Activated naive CD4-positive, alpha-beta T cell treated with anti-CD3 and anti-CD28 coated beads for 36 hours (primary cell): Measurements from ENCODE around the gene PIK3C3. TPM values are rescaled to one million over a fixed set of nuclear protein-coding genes. Genes with fewer than 3 reads are reported as not detected.

ENCODE experiments used
- CTCF ChIA-PET: fragments of 350-600 bp; sonication (Branson Sonifier 250); formaldehyde crosslinking; loops from one replicate; lab custom pipeline; 2021; ENCODE audit warnings: antibody characterized with exemption; lab: Charles Lee
- DNase-seq: peaks from one replicate; pipeline ENCODE4 v3.0.0-alpha.2; 2020
- H3K27ac Mint-ChIP-seq: one replicate; pipeline ENCODE4 v1.8.0; 2021; ENCODE audit warnings: mild to moderate bottlenecking, mixed read lengths
- H3K27me3 Mint-ChIP-seq: one replicate; pipeline ENCODE4 v1.8.0; 2021; ENCODE audit warnings: low read depth, mixed read lengths
- H3K36me3 Mint-ChIP-seq: one replicate; pipeline ENCODE4 v1.8.0; 2021; ENCODE audit warnings: low read depth, mixed read lengths
- H3K4me1 Mint-ChIP-seq: one replicate; pipeline ENCODE4 v1.8.0; 2021; ENCODE audit warnings: low read depth, mixed read lengths
- H3K4me3 Mint-ChIP-seq: one replicate; pipeline ENCODE4 v1.8.0; 2021; ENCODE audit warnings: mild to moderate bottlenecking, moderate library complexity, mixed read lengths
- H3K9me3 Mint-ChIP-seq: one replicate; pipeline ENCODE4 v1.8.0; 2021; ENCODE audit warnings: mixed read lengths
- intact Hi-C: fragments of 100-400 bp; cut with micrococcal nuclease; formaldehyde crosslinking; loops from one replicate; pipeline ENCODE4 v1.15.1; 2023
- total RNA-seq, 2 experiments: library from RNA; stranded (reverse); gene quantifications; one replicate each; pipeline ENCODE4 v1.2.3, GENCODE V29; 2021

PIK3C3 gene
- total RNA-seq, 2 experiments from 2014 or later = 35.3 to 35.4 TPM

- Mint-ChIP-seq H3K4me1 (peaks cover 55% of the 10 kb centered on the region), H3K27ac (no peak overlapping the region), H3K36me3 (peaks cover 20% of the 10 kb centered on the region), H3K4me3 (no peak overlapping the region), H3K9me3 (no peaks in the 10 kb centered on the region), H3K27me3 (no peaks in the 10 kb centered on the region)
- intact Hi-C loops = no loop called here
- DNase-seq = no peak
- CTCF ChIA-PET = interaction anchor here (0.9 to 1.3 kb wide), 5 partner anchors 14 to 78 kb away, joined by 3 to 4 read pairs (median 4); no protein-coding TSS in a partner anchor
Observed at GRCh38 chr18:41972067-41972925, 17.3 kb downstream of the PIK3C3 start.

GRCh38 chr18:41973983-41974382 is 18.9 kb downstream of the PIK3C3 start:
- Mint-ChIP-seq H3K36me3 (peaks cover 17% of the 10 kb centered on the region), H3K27ac (no peak overlapping the region)
- intact Hi-C loops = loop anchor here (2.0 kb wide), 1 partner anchor 37 kb away; no protein-coding TSS in a partner anchor

GRCh38 chr18:41974796-41975201 is 19.8 kb downstream of the PIK3C3 start:
- no peak overlapping the region for H3K4me3 Mint-ChIP-seq
- H3K27ac Mint-ChIP-seq = no peak overlapping the region
- peaks cover 17% of the 10 kb centered on the region for H3K36me3 Mint-ChIP-seq
- peaks cover 54% of the 10 kb centered on the region for H3K4me1 Mint-ChIP-seq
- no peaks in the 10 kb centered on the region for H3K27me3 Mint-ChIP-seq
- intact Hi-C loops = loop anchor here (1.0 to 2.0 kb wide), 2 partner anchors 9 to 36 kb away; no protein-coding TSS in a partner anchor
- no peaks in the 10 kb centered on the region for H3K9me3 Mint-ChIP-seq
- DNase-seq = peak; percentile 39
- CTCF ChIA-PET = interaction anchor here (0.9 kb wide), 1 partner anchor 54 kb away, joined by 3 read pairs; no protein-coding TSS in a partner anchor

More at GRCh38 chr18:41973983-41974382, 18.9 kb downstream of the PIK3C3 start:
- no peaks in the 10 kb centered on the region for H3K9me3 Mint-ChIP-seq
- H3K4me3 Mint-ChIP-seq = no peak overlapping the region
- H3K4me1 Mint-ChIP-seq = peaks cover 57% of the 10 kb centered on the region
- CTCF ChIA-PET = interaction anchor here (0.9 kb wide), 1 partner anchor 54 kb away, joined by 3 read pairs; no protein-coding TSS in a partner anchor
- no peak for DNase-seq
- H3K27me3 Mint-ChIP-seq = no peaks in the 10 kb centered on the region

GRCh38 chr18:41975284-41975683 is 20.2 kb downstream of the PIK3C3 start:
- Mint-ChIP-seq H3K27me3 (no peaks in the 10 kb centered on the region), H3K9me3 (no peaks in the 10 kb centered on the region), H3K27ac (no peak overlapping the region), H3K4me3 (no peak overlapping the region), H3K36me3 (peaks cover 14% of the 10 kb centered on the region), H3K4me1 (peaks cover 50% of the 10 kb centered on the region)
- no peak for DNase-seq
- intact Hi-C loops = loop anchor here (1.0 to 2.0 kb wide), 2 partner anchors 8 to 36 kb away; no protein-coding TSS in a partner anchor
- CTCF ChIA-PET = interaction anchor here (2.0 kb wide), 1 partner anchor 21 kb away, joined by 5 read pairs; the partner anchor contains the start of gene PIK3C3

GRCh38 chr18:41977233-41977632 is 22.2 kb downstream of the PIK3C3 start:
- Mint-ChIP-seq H3K27ac (no peak overlapping the region), H3K36me3 (peaks cover 14% of the 10 kb centered on the region), H3K4me3 (no peak overlapping the region), H3K4me1 (peaks cover 49% of the 10 kb centered on the region), H3K27me3 (no peaks in the 10 kb centered on the region), H3K9me3 (no peaks in the 10 kb centered on the region)
- CTCF ChIA-PET = interaction anchor here (1.3 to 2.0 kb wide), 2 partner anchors 23 to 51 kb away, joined by 3 to 5 read pairs; partner anchors contain the start of gene PIK3C3
- DNase-seq = no peak
- intact Hi-C loops = no loop called here

GRCh38 chr18:41982942-41983660 is 28.1 kb downstream of the PIK3C3 start:
- no peak for DNase-seq
- H3K4me3 Mint-ChIP-seq = peak overlapping the region; percentile 13
- H3K27me3 Mint-ChIP-seq = no peaks in the 10 kb centered on the region
- no peaks in the 10 kb centered on the region for H3K9me3 Mint-ChIP-seq
- H3K4me1 Mint-ChIP-seq = peaks cover 34% of the 10 kb centered on the region
- intact Hi-C loops = loop anchor here (1.0 kb wide), 4 partner anchors 8 to 43 kb away; partner anchors contain the start of gene PIK3C3
- H3K36me3 Mint-ChIP-seq = peaks cover 8% of the 10 kb centered on the region
- CTCF ChIA-PET = interaction anchor here (1.0 kb wide), 2 partner anchors 15 to 45 kb away, joined by 3 to 7 read pairs; no protein-coding TSS in a partner anchor
- peak overlapping the region; percentile 78 for H3K27ac Mint-ChIP-seq

- CTCF ChIA-PET = interaction anchor here (1.2 kb wide), 1 partner anchor 42 kb away, joined by 6 read pairs; no protein-coding TSS in a partner anchor
- H3K27ac Mint-ChIP-seq = no peak overlapping the region
- peaks cover 13% of the 10 kb centered on the region for H3K36me3 Mint-ChIP-seq
- no peak for DNase-seq
- H3K4me3 Mint-ChIP-seq = no peak overlapping the region
- H3K4me1 Mint-ChIP-seq = peaks cover 30% of the 10 kb centered on the region
- intact Hi-C loops = no loop called here
- H3K27me3 Mint-ChIP-seq = no peaks in the 10 kb centered on the region
- H3K9me3 Mint-ChIP-seq = no peaks in the 10 kb centered on the region
Observed at GRCh38 chr18:41985914-41986313, 30.9 kb downstream of the PIK3C3 start.

- peaks cover 24% of the 10 kb centered on the region for H3K36me3 Mint-ChIP-seq
- H3K27ac Mint-ChIP-seq = no peak overlapping the region
Observed at GRCh38 chr18:41989508-41989907, 34.5 kb downstream of the PIK3C3 start.

GRCh38 chr18:41992066-41992465 is 37.0 kb downstream of the PIK3C3 start:
- CTCF ChIA-PET = no interaction called here
- Mint-ChIP-seq H3K36me3 (peaks cover 27% of the 10 kb centered on the region), H3K9me3 (no peaks in the 10 kb centered on the region), H3K4me1 (peaks cover 3% of the 10 kb centered on the region), H3K27ac (no peak overlapping the region), H3K27me3 (no peaks in the 10 kb centered on the region), H3K4me3 (no peak overlapping the region)
- intact Hi-C loops = no loop called here
- no peak for DNase-seq

More at GRCh38 chr18:41989508-41989907, 34.5 kb downstream of the PIK3C3 start:
- no peak for DNase-seq
- H3K4me1 Mint-ChIP-seq = peaks cover 11% of the 10 kb centered on the region
- H3K4me3 Mint-ChIP-seq = no peak overlapping the region
- intact Hi-C loops = no loop called here
- no peaks in the 10 kb centered on the region for H3K9me3 Mint-ChIP-seq
- CTCF ChIA-PET = no interaction called here
- H3K27me3 Mint-ChIP-seq = no peaks in the 10 kb centered on the region

GRCh38 chr18:41992703-41993102 is 37.7 kb downstream of the PIK3C3 start:
- CTCF ChIA-PET = no interaction called here
- H3K9me3 Mint-ChIP-seq = no peaks in the 10 kb centered on the region
- peaks cover 3% of the 10 kb centered on the region for H3K4me1 Mint-ChIP-seq
- intact Hi-C loops = no loop called here
- H3K36me3 Mint-ChIP-seq = peaks cover 28% of the 10 kb centered on the region
- DNase-seq = no peak
- H3K4me3 Mint-ChIP-seq = no peak overlapping the region
- no peaks in the 10 kb centered on the region for H3K27me3 Mint-ChIP-seq
- no peak overlapping the region for H3K27ac Mint-ChIP-seq

GRCh38 chr18:41993151-41993550 is 38.1 kb downstream of the PIK3C3 start:
- peaks cover 28% of the 10 kb centered on the region for H3K36me3 Mint-ChIP-seq
- no peak for DNase-seq
- intact Hi-C loops = no loop called here
- no peak overlapping the region for H3K27ac Mint-ChIP-seq
- CTCF ChIA-PET = no interaction called here
- peaks cover 3% of the 10 kb centered on the region for H3K4me1 Mint-ChIP-seq
- no peaks in the 10 kb centered on the region for H3K27me3 Mint-ChIP-seq
- no peaks in the 10 kb centered on the region for H3K9me3 Mint-ChIP-seq
- no peak overlapping the region for H3K4me3 Mint-ChIP-seq

- H3K9me3 Mint-ChIP-seq = no peaks in the 10 kb centered on the region
- CTCF ChIA-PET = no interaction called here
- intact Hi-C loops = no loop called here
- H3K36me3 Mint-ChIP-seq = peaks cover 39% of the 10 kb centered on the region
- peaks cover 3% of the 10 kb centered on the region for H3K4me1 Mint-ChIP-seq
- no peak overlapping the region for H3K4me3 Mint-ChIP-seq
- no peaks in the 10 kb centered on the region for H3K27me3 Mint-ChIP-seq
- no peak for DNase-seq
- H3K27ac Mint-ChIP-seq = no peak overlapping the region
Observed at GRCh38 chr18:41996020-41996419, 41.0 kb downstream of the PIK3C3 start.
